SJCRH30 (cell line): Measurements from ENCODE around the gene SCML1. TPM values are rescaled to one million over a fixed set of nuclear protein-coding genes. Genes with fewer than 3 reads are reported as not detected.
"Not testable (repeated sequence)": the region's sequence is repeated elsewhere in the genome, so short reads cannot be mapped to it uniquely, and the experiment has no call there.

Source experiments
- DNase-seq, 2 experiments: peaks; one replicate each; pipeline ENCODE4 v3.0.0-alpha.2; 2015 to 2020
- H3K27ac ChIP-seq: fragments of 250-450 bp; sonication (Bioruptor Pico); 2 replicates; pipeline ENCODE4 v1.5.1; 2020; ENCODE audit warnings: mild to moderate bottlenecking, moderate library complexity
- H3K27me3 ChIP-seq: fragments of 250-450 bp; sonication (Bioruptor Pico); 2 replicates; pipeline ENCODE4 v1.5.1; 2020; ENCODE audit warnings: mild to moderate bottlenecking, moderate library complexity
- H3K36me3 ChIP-seq: fragments of 250-450 bp; sonication (Bioruptor Pico); 2 replicates; pipeline ENCODE4 v1.5.1; 2020; ENCODE audit warnings: mild to moderate bottlenecking, moderate library complexity
- H3K4me1 ChIP-seq: fragments of 250-450 bp; sonication (Bioruptor Pico); 2 replicates; pipeline ENCODE4 v1.5.1; 2020; ENCODE audit warnings: mild to moderate bottlenecking, moderate library complexity
- H3K4me3 ChIP-seq: fragments of 250-450 bp; sonication (Bioruptor Pico); 2 replicates; pipeline ENCODE4 v1.5.1; 2020; ENCODE audit warnings: mild to moderate bottlenecking, moderate library complexity
- H3K9me3 ChIP-seq: fragments of 250-450 bp; sonication (Bioruptor Pico); replicated peaks from 2 replicates; pipeline ENCODE4 v1.5.1; 2020; ENCODE audit warnings: mild to moderate bottlenecking, moderate library complexity
- total RNA-seq: library from RNA; depleted of rRNA; stranded (reverse); fragments of >200 nt; shearing (Covaris generic); gene quantifications from 2 replicates; pipeline ENCODE4 v1.2.3, GENCODE V29; 2014

Gene SCML1
- total RNA-seq, 1 experiment from 2014 or later: 31.6 TPM

GRCh38 chrX:17758382-17758781 is 21.1 kb downstream of the SCML1 start:
- Histone ChIP-seq H3K27me3 (no peaks in the 10 kb centered on the region), H3K4me3 (no peak overlapping the region), H3K9me3 (no peaks in the 10 kb centered on the region), H3K27ac (no peak overlapping the region), H3K36me3 (peaks cover 5% of the 10 kb centered on the region; the same call in 1 of the 2 replicates), H3K4me1 (no peaks in the 10 kb centered on the region)
- DNase-seq: no peak

DNA sequence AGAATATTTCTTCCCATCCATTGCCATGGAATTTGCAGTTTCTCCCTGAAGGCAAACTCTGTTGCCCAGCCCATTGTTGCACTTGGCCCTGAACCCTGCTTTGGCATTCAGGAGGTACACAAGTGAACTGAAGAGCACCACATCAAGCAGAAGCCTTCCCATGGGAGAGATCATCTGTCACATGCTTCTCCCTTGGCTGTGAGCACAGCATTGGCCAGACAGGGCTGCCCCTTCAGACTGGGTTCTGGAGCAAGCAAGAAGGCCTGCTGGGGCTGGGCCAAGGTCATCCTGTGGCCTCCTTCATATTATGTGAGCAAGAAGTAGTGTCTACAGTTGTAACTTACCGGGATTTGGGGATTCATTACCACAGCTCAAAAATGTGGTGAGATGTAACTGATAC is 22.7 kb downstream of the SCML1 start:
- H3K27ac ChIP-seq: no peak overlapping the region
- H3K4me3 ChIP-seq: no peak overlapping the region
- peak; percentile 19 to 20 for DNase-seq
- H3K4me1 ChIP-seq: no peaks in the 10 kb centered on the region
- no peaks in the 10 kb centered on the region for H3K27me3 ChIP-seq
- no peaks in the 10 kb centered on the region for H3K36me3 ChIP-seq
- no peaks in the 10 kb centered on the region for H3K9me3 ChIP-seq

DNA sequence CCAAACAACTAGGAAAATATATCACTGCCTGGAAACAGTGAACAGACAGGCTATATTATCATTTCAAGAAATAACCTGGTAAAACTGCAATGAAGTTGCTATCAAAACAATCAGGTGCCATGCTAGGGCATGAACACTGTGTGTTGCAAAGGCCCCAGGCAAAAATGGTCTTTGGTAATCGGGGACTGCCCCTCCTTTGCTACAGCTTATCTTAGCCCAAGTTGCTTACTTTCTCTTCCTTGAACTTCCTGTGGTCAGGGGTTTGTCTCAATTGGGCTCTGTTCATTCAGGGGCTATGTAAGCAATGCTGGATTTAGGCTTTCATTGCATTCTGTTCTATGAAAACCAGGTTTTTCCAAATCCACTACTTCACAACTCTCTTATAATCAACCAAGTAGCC is 30.4 kb downstream of the SCML1 start:
- Histone ChIP-seq H3K36me3 (no peaks in the 10 kb centered on the region), H3K27me3 (no peaks in the 10 kb centered on the region), H3K4me1 (no peaks in the 10 kb centered on the region), H3K9me3 (no peaks in the 10 kb centered on the region), H3K27ac (no peak overlapping the region), H3K4me3 (no peak overlapping the region)
- DNase-seq: no peak

DNA sequence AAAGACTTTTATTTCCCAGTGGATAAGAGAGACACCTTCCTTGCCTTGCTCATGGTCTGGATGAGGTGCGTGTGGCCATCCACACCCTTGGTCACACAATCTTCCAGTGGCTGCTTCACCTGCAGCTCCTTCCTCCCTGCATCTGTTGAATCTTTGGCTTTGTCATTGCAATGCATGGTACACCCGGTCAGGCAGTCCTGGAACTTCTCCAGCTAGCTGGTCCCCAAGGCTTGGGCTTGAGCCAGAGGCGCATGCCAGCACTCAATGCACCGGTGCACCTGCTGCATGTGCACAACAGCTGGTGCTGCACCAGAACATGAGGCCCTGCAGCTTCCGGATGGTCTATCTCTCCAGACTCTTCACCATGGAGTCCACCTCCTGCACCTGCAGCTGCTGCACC is 31.7 kb downstream of the SCML1 start:
- DNase-seq: peak; percentile 12 to 39

DNA sequence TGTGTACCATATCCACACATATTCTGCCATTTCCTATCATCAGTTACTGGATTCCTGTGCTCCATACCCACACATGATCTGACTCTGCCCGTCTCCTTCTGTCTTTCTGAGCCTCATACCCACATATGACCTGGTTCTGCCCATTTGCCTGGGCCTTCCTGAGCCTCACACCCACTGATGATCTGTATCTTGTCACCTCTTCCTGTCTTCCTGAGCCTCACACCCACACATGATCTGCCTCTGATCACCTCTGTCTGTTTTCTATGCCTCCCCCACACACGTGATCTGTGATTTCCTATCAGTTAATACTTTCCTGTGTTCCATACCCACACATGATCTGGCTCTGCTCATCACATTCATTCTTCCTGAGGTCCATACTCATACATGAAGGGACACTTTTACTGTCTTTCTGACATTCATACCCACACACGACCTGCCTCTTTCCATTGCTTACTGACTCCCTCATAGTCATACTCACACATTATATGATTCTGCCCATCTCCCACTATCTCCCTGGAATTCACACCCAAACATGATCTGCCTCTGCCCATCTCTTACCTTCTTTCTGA is 32.5 kb downstream of the SCML1 start:
- Histone ChIP-seq H3K9me3 (no peaks in the 10 kb centered on the region), H3K4me3 (no peak overlapping the region), H3K36me3 (no peaks in the 10 kb centered on the region), H3K4me1 (no peaks in the 10 kb centered on the region), H3K27me3 (no peaks in the 10 kb centered on the region), H3K27ac (no peak overlapping the region)
- DNase-seq: no peak

More for the DNA sequence above, 31.7 kb downstream of the SCML1 start:
- H3K27ac ChIP-seq: no peak overlapping the region
- no peaks in the 10 kb centered on the region for H3K27me3 ChIP-seq
- H3K9me3 ChIP-seq: no peaks in the 10 kb centered on the region
- no peaks in the 10 kb centered on the region for H3K4me1 ChIP-seq
- no peaks in the 10 kb centered on the region for H3K36me3 ChIP-seq
- no peak overlapping the region for H3K4me3 ChIP-seq

DNA sequence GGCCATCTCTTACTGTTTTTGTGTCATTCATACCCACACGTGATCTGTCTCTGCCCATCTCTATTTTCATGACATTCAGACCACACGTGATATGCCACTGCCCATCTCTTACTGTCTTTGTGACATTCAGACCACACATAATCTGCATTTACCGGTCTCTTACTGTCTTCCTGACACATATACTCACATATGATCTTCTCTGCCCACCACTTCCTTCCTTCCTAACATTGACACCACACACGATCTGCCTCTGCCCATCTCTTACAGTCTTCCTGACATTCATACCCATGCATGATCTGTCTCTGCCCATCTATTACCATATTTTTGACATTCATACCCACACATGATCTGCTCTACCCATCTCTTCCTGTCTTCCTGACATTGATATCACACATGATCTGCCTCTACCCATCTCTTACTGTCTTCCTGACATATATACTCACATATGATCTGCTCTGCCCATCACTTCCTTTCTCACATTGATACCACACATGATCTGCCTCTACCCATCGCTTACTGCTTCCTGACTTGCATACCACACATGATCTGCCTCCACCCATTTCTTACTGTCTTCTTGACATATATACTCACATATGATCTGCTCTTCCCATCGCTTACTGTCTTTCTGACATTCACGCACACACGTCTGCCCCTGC is 36.1 kb downstream of the SCML1 start:
- no peaks in the 10 kb centered on the region for H3K36me3 ChIP-seq
- H3K27me3 ChIP-seq: no peaks in the 10 kb centered on the region
- H3K9me3 ChIP-seq: no peaks in the 10 kb centered on the region
- H3K4me1 ChIP-seq: no peaks in the 10 kb centered on the region
- DNase-seq: no peak
- no peak overlapping the region for H3K4me3 ChIP-seq
- no peak overlapping the region for H3K27ac ChIP-seq

GRCh38 chrX:17774053-17774452 is 36.8 kb downstream of the SCML1 start:
- DNase-seq: no peak
- Histone ChIP-seq H3K27ac (no peak overlapping the region), H3K9me3 (no peaks in the 10 kb centered on the region), H3K27me3 (no peaks in the 10 kb centered on the region), H3K4me1 (no peaks in the 10 kb centered on the region), H3K4me3 (no peak overlapping the region), H3K36me3 (no peaks in the 10 kb centered on the region)

DNA sequence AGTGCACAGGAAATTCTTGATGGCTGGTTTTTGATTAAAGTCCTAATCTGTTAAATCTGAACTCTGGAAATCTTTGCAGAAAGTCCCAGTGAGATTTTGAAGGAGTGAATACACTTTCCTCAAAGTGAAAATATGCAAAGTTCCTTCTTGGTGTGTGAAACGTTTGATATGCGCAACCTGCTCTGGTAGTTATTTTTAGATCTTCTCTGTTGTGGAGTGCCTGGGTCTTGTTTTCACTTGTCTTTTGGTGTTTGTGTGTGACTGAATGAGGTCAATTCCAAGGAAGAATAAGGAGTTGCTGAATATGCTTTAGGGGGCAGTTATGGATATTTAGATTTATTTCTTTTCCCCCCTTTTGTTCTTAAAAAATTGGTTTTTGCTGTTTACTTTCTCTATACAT is 41.7 kb downstream of the SCML1 start:
- Histone ChIP-seq H3K36me3 (no peaks in the 10 kb centered on the region), H3K27me3 (no peaks in the 10 kb centered on the region), H3K9me3 (no peaks in the 10 kb centered on the region), H3K27ac (no peak overlapping the region), H3K4me1 (no peaks in the 10 kb centered on the region), H3K4me3 (no peak overlapping the region)
- DNase-seq: no peak

- no peaks in the 10 kb centered on the region for H3K36me3 ChIP-seq
- no peaks in the 10 kb centered on the region for H3K9me3 ChIP-seq
- no peak for DNase-seq
These were observed 42.1 kb downstream of the SCML1 start for GRCh38 chrX:17779434-17779833.

DNA sequence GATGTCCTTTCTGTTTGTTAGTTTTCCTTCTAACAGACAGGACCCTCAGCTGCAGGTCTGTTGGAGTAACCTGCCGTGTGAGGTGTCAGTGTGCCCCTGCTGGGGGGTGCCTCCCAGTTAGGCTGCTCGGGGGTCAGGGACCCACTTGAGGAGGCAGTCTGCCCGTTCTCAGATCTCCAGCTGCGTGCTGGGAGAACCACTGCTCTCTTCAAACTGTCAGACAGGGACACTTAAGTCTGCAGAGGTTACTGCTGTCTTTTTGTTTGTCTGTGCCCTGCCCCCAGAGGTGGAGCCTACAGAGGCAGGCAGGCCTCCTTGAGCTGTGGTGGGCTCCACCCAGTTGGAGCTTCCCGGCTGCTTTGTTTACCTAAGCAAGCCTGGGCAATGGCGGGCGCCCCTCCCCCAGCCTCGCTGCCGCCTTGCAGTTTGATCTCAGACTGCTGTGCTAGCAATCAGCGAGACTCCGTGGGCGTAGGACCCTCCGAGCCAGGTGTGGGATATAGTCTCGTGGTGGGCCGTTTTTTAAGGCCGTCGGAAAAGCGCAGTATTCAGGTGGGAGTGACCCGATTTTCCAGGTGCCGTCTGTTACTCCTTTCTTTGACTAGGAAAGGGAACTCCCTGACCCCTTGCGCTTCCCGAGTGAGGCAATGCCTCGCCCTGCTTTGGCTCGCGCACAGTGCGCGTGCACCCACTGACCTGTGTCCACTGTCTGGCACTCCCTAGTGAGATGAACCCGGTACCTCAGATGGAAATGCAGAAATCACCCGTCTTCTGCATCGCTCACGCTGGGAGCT is 49.5 kb downstream of the SCML1 start:
- H3K27ac ChIP-seq, H3K27me3 ChIP-seq, H3K4me1 ChIP-seq, H3K36me3 ChIP-seq, H3K9me3 ChIP-seq, DNase-seq: not testable (repeated sequence)
- H3K4me3 ChIP-seq: peak overlapping the region; percentile 53

More at GRCh38 chrX:17779434-17779833, 42.1 kb downstream of the SCML1 start:
- Histone ChIP-seq H3K27me3 (no peaks in the 10 kb centered on the region), H3K4me1 (no peaks in the 10 kb centered on the region), H3K27ac (no peak overlapping the region), H3K4me3 (no peak overlapping the region)

DNA sequence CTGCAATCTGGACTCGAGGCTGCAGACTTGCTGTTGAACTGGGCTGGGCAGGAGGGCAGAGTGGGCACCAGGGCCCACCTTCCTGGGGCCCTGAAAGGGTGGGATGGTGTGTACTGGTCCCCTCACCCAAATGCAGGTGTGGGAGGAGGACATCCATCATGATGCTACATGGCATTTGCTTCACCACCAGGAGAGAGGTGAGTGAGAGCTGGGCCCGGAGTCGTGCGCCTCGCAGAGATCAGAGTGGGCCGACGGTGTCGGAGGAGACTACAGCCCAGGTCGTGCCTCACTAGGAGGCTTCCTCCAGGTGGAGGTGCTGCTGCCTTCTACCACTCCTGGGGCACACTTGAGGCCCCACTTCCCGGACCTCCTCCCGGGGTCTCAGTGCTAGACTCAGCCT is 50.3 kb downstream of the SCML1 start:
- no peak for DNase-seq
- Histone ChIP-seq H3K4me1 (no peaks in the 10 kb centered on the region), H3K9me3 (no peaks in the 10 kb centered on the region), H3K27ac (no peak overlapping the region), H3K27me3 (no peaks in the 10 kb centered on the region), H3K4me3 (no peak overlapping the region), H3K36me3 (no peaks in the 10 kb centered on the region)

GRCh38 chrX:17788439-17788838 is 51.1 kb downstream of the SCML1 start:
- H3K27ac ChIP-seq: no peak overlapping the region
- H3K4me3 ChIP-seq: no peak overlapping the region
- no peaks in the 10 kb centered on the region for H3K9me3 ChIP-seq
- no peaks in the 10 kb centered on the region for H3K36me3 ChIP-seq
- peak; percentile 26 to 70 for DNase-seq
- H3K27me3 ChIP-seq: no peaks in the 10 kb centered on the region
- H3K4me1 ChIP-seq: no peaks in the 10 kb centered on the region

DNA sequence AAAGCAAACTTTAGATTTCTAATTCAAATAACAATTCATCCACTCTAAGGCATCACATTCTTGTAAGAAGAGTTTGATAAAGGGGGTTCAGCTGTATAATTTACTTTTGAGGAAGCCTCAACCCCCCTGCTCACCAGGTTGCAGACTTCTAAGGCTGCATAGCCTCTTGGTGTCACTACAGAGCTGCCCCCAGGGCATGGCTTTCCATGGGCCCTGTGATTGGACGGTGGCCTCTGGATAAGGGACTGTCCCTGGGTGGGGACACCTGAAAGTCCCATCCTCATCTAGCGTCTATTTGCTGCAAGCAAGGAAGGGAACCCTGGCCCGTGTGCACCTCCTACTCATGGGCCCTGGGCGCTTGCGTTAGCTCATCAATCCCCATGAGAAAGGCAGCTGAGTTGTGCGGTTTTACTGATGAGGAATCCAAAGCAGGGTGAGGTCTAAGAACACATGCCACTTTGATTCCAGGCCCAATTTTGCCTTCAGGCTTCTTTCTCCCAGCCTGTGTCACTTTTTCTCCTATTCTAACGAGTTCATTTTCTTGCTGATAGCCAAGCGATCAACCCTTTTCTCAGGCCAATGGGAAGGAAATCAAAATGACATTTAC is 51.8 kb downstream of the SCML1 start:
- Histone ChIP-seq H3K27me3 (no peaks in the 10 kb centered on the region), H3K36me3 (no peaks in the 10 kb centered on the region), H3K4me1 (no peaks in the 10 kb centered on the region), H3K27ac (no peak overlapping the region), H3K4me3 (no peak overlapping the region), H3K9me3 (no peaks in the 10 kb centered on the region)
- no peak for DNase-seq

DNA sequence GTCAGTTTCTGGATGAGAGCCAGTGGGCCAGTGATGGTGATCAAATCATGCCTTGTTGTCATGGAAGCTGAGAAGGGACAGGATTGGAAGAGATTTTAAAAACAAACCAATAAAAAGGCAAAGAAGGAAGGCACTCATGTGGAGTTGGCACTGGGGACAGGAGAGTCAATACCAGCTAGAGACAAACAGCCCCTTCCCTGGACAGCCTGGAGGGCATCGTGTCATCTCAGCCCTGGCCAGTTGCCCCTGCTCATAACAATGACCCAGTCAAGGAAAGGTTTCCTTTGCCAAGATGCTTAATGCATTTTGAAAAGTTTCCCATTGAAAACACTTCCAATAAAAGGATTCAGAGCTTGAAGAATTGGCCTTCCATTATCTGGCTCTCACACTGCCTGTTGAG is 55.5 kb downstream of the SCML1 start:
- no peaks in the 10 kb centered on the region for H3K9me3 ChIP-seq

GRCh38 chrX:17798921-17799320 is 61.6 kb downstream of the SCML1 start:
- no peaks in the 10 kb centered on the region for H3K9me3 ChIP-seq
- no peaks in the 10 kb centered on the region; the same call in 1 of the 2 replicates for H3K4me1 ChIP-seq
- H3K27ac ChIP-seq: no peak overlapping the region
- no peaks in the 10 kb centered on the region for H3K27me3 ChIP-seq
- DNase-seq: no peak
- no peaks in the 10 kb centered on the region for H3K36me3 ChIP-seq
- H3K4me3 ChIP-seq: no peak overlapping the region

More for the DNA sequence above, 55.5 kb downstream of the SCML1 start:
- Histone ChIP-seq H3K36me3 (no peaks in the 10 kb centered on the region), H3K4me3 (no peak overlapping the region), H3K4me1 (no peaks in the 10 kb centered on the region), H3K27me3 (no peaks in the 10 kb centered on the region), H3K27ac (no peak overlapping the region)
- no peak for DNase-seq
